NB4 (cell line): Measurements from ENCODE around the gene TCF15.

Source experiments
- DNase-seq: peaks from one replicate; pipeline ENCODE4 v3.0.0; 2010; ENCODE audit warnings: low read depth
- H3K4me3 ChIP-seq: one replicate; pipeline ENCODE4 v1.5.1; 2011; ENCODE audit warnings: mild to moderate bottlenecking, low read depth, low read length, moderate library complexity
- CTCF ChIP-seq: IDR thresholded peaks from one replicate; pipeline ENCODE4 v1.5.1; 2012; ENCODE audit warnings: low read depth, low read length
- MAX ChIP-seq: IDR thresholded peaks from 2 replicates; pipeline ENCODE4 v1.6.1; 2011; ENCODE audit warnings: low read depth, low read length
- MYC ChIP-seq: IDR thresholded peaks from 2 replicates; pipeline ENCODE4 v1.6.1; 2011; ENCODE audit warnings: low read depth, low read length
- POLR2A ChIP-seq: IDR thresholded peaks from 2 replicates; pipeline ENCODE4 v1.6.1; 2011; ENCODE audit warnings: mild to moderate bottlenecking; ENCODE audit not compliant: insufficient read length; ENCODE audit errors: extremely low read depth

Gene TCF15

DNA sequence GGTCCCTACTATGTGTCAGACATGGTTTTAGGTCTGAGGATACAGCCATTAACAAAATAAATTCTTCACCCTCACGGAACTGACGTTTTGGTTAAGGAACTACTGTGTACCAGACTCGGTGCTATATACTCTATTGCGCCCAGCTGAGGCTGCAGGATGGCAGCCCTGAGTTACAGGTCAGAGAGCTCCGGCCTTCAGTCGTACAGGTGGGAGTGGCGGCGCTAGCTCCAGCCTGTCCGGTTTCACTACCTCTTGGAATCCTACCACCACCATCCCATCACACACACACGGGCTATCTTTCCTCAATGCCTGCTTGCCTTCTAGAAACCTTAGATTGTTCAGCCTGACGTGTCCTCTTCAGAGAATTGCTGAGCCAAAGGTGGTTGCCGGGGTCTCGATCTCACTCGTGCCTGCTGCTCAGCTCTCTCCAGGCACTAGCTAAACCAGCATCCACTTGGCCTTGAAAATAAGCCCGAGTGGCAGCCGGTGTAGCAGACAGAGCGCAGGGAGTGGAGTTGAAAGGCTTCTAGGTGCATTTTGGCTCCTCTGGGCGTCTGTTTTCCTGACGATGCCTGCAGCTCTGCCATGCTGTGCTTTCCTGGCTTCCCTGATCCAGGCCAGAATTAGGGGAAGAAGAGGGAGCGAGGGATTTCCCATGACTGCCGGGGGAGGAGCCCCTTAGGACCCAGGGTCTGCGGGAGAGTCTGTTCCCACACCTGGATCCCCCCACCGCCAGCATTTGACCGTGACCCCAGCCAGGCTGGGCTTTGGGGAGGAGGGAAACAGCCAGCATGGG, 1.1 kb upstream of the TCF15 start:
- no peak overlapping the region for H3K4me3 ChIP-seq
- TF ChIP-seq CTCF (no peak), MAX (no peak)
- DNase-seq: no peak

DNA sequence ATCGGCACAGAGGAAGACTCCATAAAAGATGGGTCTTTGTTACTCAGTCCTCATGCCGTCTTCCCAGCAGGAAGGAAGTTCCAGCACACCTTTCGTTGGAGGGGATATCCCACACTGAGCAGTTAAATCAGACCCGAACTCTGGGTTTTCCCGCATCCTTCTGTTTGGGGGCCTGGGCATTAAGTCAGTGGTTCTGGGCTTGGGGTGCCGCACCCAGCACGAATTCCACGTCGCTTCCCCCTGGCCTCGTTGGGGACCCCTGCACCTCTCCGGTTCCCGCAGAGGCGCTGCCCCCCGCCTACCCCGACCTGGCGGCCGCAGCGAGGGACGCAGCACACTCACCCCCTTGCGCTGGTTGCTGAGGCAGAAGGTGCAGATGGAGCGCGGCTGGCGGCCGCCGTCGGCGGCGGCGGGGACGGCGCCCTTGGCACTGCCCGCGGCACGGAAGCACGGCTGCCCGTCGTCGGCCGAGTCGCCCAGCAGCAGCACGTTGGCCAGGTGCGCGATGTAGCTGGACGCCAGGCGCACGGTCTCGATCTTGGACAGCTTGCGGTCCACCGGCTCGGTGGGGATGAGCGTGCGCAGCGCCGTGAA, 641 bp downstream of the TCF15 start:
- no peak for DNase-seq
- TF ChIP-seq CTCF (no peak), MYC (no peak), POLR2A (no peak), MAX (no peak)
- H3K4me3 ChIP-seq: no peak overlapping the region

DNA sequence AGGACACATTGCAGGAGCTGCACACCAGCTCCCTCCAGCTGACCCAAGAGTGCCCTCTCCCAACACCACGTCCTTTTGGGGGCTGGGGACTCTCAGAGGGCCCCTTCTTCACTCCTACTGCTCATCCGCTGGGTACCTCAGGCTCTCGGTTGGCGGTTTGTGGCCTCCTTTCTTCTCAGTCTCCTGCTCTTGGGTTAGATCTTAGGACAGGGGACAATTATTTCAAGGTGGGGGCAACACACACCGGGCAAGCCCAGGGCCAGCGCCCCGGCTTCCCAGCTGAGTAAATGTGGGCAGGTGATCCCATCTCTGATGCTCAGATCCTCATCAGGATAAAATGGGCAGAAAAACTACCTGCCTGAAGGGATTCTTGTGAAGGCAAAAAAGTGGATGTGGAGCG, 1.1 kb downstream of the TCF15 start:
- DNase-seq: no peak
- TF ChIP-seq MAX (no peak), CTCF (no peak), MYC (no peak), POLR2A (no peak)
- no peak overlapping the region for H3K4me3 ChIP-seq

GRCh38 chr20:607476-607875, 2.6 kb downstream of the TCF15 start:
- TF ChIP-seq CTCF (no peak), MAX (no peak), MYC (no peak), POLR2A (no peak)
- DNase-seq: no peak
- H3K4me3 ChIP-seq: no peak overlapping the region

DNA sequence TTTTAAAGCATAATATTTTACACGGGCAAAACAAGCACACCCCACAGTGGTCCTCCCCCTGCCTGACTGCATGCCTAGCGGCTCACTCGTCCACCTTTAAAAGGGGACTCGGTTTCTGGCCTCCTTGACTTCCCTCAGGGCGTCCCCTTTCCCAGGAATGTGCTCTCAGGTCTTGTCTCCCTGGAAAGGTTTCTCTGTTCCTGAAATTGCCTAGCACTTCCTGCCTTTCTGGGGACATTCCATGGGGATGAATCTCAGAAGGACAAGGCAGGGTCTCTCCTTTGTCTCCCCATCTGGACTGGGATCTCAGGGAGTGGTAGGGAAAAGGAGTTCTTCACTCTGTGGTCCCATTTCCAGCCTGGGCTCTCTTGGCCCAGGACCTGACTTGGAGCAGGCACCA, 4.9 kb downstream of the TCF15 start:
- DNase-seq: no peak
- TF ChIP-seq POLR2A (no peak), MYC (no peak)

DNA sequence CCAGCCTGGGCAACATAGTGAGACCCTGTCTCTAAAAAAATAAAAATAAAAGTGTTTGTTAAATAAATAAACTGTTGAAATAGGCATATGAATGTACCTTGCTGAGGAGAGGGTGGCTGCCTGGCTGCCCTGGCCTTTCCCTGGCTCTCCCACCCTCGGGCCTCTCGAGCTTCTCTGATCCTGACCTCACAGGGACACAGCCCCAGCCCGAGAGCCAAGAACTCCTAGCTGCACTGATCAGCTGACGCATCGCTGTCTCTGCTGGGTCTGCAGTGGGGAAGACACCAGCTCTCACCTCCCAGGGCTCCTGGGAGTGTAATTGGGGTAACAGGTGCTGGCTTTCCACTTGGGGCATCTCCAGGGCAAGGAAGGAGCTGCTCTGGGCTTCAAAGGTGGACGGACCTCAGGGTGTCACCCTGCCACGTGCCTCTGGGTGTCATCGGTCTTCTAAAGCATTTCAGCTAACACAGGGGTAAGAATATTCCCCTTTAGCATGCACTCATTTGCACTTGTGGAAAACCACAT, 6.9 kb downstream of the TCF15 start:
- no peak overlapping the region for H3K4me3 ChIP-seq
- DNase-seq: no peak
- no peak for TF ChIP-seq POLR2A
- TF ChIP-seq CTCF: no peak
- no peak for TF ChIP-seq MYC
- TF ChIP-seq MAX: no peak

More for the DNA sequence above, 4.9 kb downstream of the TCF15 start:
- H3K4me3 ChIP-seq: no peak overlapping the region
